AG09309 (cell line): ENCODE measurements around the gene LAMTOR2.
"Not testable (repeated sequence)": the region's sequence is repeated elsewhere in the genome, so short reads cannot be mapped to it uniquely, and the experiment has no call there.

Source experiments
- DNase-seq: peaks from one replicate; pipeline ENCODE4 v3.0.0-alpha.2; 2010; ENCODE audit warnings: low read depth
- H3K4me3 ChIP-seq: 2 replicates; pipeline ENCODE4 v1.5.1; 2011; ENCODE audit warnings: mild to moderate bottlenecking, low read depth, low read length, moderate library complexity; ENCODE audit not compliant: control insufficient read depth
- CTCF ChIP-seq: IDR thresholded peaks from 2 replicates; pipeline ENCODE4 v1.5.1; 2011; ENCODE audit warnings: mild to moderate bottlenecking, low read depth, low read length, inconsistent platforms; ENCODE audit not compliant: insufficient read depth, control insufficient read depth; ENCODE audit errors: missing control alignments

Gene LAMTOR2

GRCh38 chr1:156069490-156070455 is 15.2 kb downstream of the LAMTOR2 start:
- DNase-seq, result no peak
- H3K4me3 ChIP-seq, result no peak overlapping the region
- TF ChIP-seq CTCF, result no peak

- no peak for TF ChIP-seq CTCF
- no peak for DNase-seq
- no peak overlapping the region for H3K4me3 ChIP-seq
These were observed 16.0 kb downstream of the LAMTOR2 start for GRCh38 chr1:156070548-156070947.

- not testable (repeated sequence) for H3K4me3 ChIP-seq, DNase-seq
These were observed 16.8 kb downstream of the LAMTOR2 start for GRCh38 chr1:156071332-156071816.

GRCh38 chr1:156072251-156072650 is 17.7 kb downstream of the LAMTOR2 start:
- no peak overlapping the region for H3K4me3 ChIP-seq
- DNase-seq, result no peak
- TF ChIP-seq CTCF, result no peak

GRCh38 chr1:156073110-156073687 is 18.6 kb downstream of the LAMTOR2 start:
- H3K4me3 ChIP-seq, result no peak overlapping the region
- TF ChIP-seq CTCF, result no peak
- no peak for DNase-seq

GRCh38 chr1:156073740-156074139 is 19.2 kb downstream of the LAMTOR2 start:
- no peak for DNase-seq
- no peak for TF ChIP-seq CTCF
- H3K4me3 ChIP-seq, result no peak overlapping the region

- TF ChIP-seq CTCF, result no peak
- H3K4me3 ChIP-seq, result no peak overlapping the region
- no peak for DNase-seq
These were observed 20.1 kb downstream of the LAMTOR2 start for GRCh38 chr1:156074661-156075060.
